Duodenal mucosa (tissue), 2 donors: ENCODE results near the gene EPB41L5.
"Not testable (repeated sequence)": the region's sequence is repeated elsewhere in the genome, so short reads cannot be mapped to it uniquely, and the experiment has no call there.

Source experiments
- H3K27ac ChIP-seq: one replicate; pipeline ENCODE4 v1.7.0; 2013; ENCODE audit warnings: low read depth, low read length
- H3K27me3 ChIP-seq, 2 donors: one replicate each; pipeline ENCODE4 v1.7.0; 2013; ENCODE audit warnings: low read length in 2 of 2, control low read depth in 1 of 2; ENCODE audit not compliant: insufficient read depth in 2 of 2, control insufficient read depth in 1 of 2
- H3K36me3 ChIP-seq, 2 donors: one replicate each; pipeline ENCODE4 v1.7.0; 2013; ENCODE audit warnings: low read length in 2 of 2, control low read depth in 1 of 2; ENCODE audit not compliant: insufficient read depth in 2 of 2, control insufficient read depth in 1 of 2
- H3K4me1 ChIP-seq, 2 donors: one replicate each; pipeline ENCODE4 v1.7.0; 2013; ENCODE audit warnings: low read length in 2 of 2, control low read depth in 1 of 2; ENCODE audit not compliant: insufficient read depth in 2 of 2, control insufficient read depth in 1 of 2
- H3K4me3 ChIP-seq, 2 donors: one replicate each; pipeline ENCODE4 v1.7.0; 2013; ENCODE audit warnings: low read length in 2 of 2, low read depth in 1 of 2
- H3K9ac ChIP-seq, 2 donors: one replicate each; pipeline ENCODE4 v1.7.0; 2013; ENCODE audit warnings: low read length in 2 of 2, low read depth in 1 of 2
- H3K9me3 ChIP-seq, 2 donors: one replicate each; pipeline ENCODE4 v1.7.0; 2013; ENCODE audit warnings: low read length in 2 of 2, control low read depth in 1 of 2; ENCODE audit not compliant: control insufficient read depth in 1 of 2

Gene EPB41L5

DNA sequence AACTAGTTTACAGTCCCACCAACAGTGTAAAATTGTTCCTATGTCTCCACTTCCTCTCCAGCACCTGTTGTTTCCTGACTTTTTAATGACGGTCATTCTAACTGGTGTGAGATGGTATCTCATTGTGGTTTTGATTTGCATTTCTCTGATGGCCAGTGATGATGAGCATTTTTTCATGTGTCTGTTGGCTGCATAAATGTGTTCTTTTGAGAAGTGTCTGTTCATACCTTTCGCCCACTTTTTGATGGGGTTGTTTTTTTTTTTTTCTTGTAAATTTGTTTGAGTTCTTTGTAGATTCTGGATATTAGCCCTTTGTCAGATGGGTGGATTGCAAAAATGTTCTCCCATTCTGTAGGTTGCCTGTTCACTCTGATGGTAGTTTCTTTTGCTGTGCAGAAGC is 33.4 kb downstream of the EPB41L5 start:
- H3K27ac ChIP-seq, H3K4me1 ChIP-seq, H3K4me3 ChIP-seq, H3K9ac ChIP-seq, H3K36me3 ChIP-seq, H3K27me3 ChIP-seq, H3K9me3 ChIP-seq: not testable (repeated sequence)

DNA sequence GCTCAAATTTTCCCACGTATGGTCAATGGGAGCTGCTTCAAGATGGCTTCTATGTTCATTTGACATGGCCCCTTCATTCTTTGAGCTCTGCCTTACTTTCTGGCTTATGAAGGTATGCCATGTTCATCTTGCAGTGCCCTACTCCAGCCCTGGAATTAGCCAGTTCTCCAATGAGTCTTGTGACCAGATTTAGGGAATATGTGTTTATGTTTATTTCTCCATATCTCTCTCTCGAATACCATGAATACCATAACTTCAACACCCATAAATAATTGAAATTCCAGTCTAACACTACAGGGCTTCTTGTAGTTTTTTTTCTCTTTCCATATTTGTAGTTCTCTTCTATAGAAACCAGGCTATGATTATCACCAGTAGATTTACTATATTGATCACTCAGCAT is 39.7 kb downstream of the EPB41L5 start:
- Histone ChIP-seq H3K9ac (no peak overlapping the region), H3K4me3 (no peak overlapping the region), H3K9me3 (no peaks in the 10 kb centered on the region), H3K27ac (no peak overlapping the region), H3K36me3 (peaks cover 0 to 11% of the 10 kb centered on the region in 2 donors), H3K4me1 (no peaks in the 10 kb centered on the region), H3K27me3 (no peaks in the 10 kb centered on the region)

DNA sequence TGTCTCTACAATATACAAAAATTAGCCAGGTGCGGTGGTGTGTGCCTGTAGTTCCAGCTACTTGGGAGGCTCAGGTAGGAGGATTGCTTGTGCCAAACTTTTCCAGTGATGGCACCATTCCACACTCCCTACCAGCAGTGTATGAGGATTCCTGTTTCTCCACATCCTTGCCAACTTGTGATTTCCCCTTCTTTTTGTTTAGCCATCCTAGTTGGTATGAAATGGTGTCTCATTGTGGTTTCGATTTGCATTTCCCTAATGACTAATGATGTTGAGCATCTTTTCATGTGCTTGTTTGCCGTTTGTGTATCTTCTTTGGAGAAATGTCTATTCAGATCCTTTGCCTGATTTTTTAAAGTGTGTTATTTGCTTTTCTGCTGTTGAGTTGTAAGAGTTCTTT is 41.0 kb downstream of the EPB41L5 start:
- Histone ChIP-seq H3K36me3 (peaks cover 0 to 11% of the 10 kb centered on the region in 2 donors), H3K27ac (no peak overlapping the region), H3K27me3 (no peaks in the 10 kb centered on the region), H3K4me1 (no peaks in the 10 kb centered on the region), H3K9ac (no peak overlapping the region), H3K4me3 (no peak overlapping the region), H3K9me3 (no peaks in the 10 kb centered on the region)

DNA sequence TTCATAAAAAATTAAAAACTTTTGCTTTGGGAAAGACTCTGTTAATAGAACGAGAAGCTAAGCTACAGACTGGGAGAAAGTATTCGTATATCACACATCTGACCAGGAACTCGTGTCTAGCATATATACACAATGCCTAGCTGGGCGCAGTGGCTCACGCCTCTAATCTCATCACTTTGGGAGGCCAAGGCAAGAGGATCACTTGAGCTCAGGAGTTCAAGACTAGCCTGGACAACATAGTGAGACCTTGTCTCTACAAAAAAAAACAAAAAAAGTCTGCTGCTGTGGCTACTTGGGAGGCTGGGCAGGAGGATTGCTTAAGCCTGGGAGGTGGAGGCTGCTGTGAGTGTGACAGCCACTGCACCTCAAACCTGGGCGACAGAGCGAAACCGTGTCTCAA is 46.6 kb downstream of the EPB41L5 start:
- peaks cover 0 to 5% of the 10 kb centered on the region in 2 donors for H3K36me3 ChIP-seq
- no peaks in the 10 kb centered on the region for H3K27me3 ChIP-seq
- H3K9me3 ChIP-seq, result no peaks in the 10 kb centered on the region
- H3K27ac ChIP-seq, result no peak overlapping the region
- no peak overlapping the region for H3K9ac ChIP-seq
- no peak overlapping the region for H3K4me3 ChIP-seq
- H3K4me1 ChIP-seq, result peaks cover 0 to 8% of the 10 kb centered on the region in 2 donors

DNA sequence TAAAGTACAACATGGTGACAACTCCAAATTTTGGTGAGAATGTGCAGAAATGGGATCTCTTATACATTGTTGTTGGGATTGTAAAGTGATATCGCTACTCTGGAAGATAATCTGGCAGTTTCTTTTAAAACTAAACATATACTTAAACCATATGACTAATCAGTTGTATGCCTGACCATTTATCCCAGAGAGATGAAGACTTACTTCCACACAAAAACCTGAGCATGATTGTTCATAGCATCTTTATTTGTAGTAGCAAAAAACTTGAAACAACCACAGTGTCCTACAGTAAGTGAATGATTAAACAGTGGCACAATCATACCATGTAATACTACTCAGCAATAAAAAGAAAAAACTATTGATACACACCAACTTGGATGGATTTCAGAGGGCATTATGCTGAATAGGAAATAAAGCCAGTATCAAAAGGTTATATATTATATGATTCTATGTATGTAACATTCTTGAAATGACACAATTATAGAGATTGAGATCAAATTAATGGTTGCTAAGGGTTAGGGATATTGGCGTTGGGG is 47.3 kb downstream of the EPB41L5 start:
- H3K27ac ChIP-seq, result no peak overlapping the region
- H3K36me3 ChIP-seq, result peaks cover 0 to 5% of the 10 kb centered on the region in 2 donors
- H3K27me3 ChIP-seq, result no peaks in the 10 kb centered on the region
- H3K9ac ChIP-seq, result no peak overlapping the region
- H3K4me3 ChIP-seq, result no peak overlapping the region
- H3K9me3 ChIP-seq, result no peaks in the 10 kb centered on the region
- H3K4me1 ChIP-seq, result peaks cover 0 to 8% of the 10 kb centered on the region in 2 donors

DNA sequence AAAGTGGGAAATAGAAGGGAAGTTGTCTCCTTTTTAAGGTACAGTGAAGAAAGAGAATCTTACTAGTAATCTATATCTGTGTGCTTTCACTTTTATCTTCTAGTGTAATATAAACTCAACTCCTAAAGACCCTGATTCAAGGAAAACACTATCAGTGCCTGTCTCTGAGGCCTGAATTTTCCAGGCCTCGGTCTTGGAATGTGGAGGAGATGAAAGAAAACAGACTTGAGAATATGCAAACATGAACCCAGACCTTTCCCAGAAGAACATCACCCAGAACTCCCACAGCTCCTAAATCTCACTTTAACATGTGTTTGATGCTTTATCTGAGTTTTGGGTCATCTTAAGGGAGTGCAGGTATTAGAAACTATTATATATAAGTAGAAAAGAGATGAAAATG is 51.8 kb downstream of the EPB41L5 start:
- Histone ChIP-seq H3K4me3 (no peak overlapping the region), H3K27ac (no peak overlapping the region)

DNA sequence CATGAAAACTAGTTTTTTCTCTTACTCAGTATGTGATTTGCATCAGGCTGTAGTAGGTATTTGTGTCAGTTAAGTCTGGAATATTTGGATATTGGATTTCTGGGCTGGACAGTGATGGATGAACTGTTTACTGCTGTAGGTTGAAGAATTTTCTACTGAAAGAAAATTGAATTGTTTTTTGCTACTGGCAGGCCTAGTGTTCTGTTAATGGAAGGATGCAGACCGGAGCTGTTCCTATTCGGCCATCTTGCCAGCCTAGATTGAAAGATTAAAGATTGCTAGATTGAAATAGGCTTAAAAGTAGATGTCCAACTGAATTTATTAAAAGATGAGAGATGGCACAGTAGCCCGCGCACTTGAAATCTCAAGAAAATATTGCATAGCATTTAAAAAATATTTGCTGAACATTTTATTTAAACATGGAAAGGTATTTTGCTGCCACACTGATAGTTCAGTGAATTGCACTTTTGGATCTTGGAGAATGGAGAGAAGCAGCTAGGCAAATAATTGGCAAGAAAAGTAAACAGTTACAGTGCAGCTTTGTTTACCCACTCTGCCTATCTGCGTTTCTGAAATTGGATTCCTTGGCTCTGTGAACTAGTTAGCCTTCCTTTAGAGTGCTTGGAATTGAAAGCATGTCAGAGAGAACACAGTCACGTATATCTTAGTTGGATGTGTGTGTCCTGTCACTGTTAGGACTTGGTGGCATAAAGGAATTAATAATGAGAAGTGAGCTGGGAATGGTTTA is 54.1 kb downstream of the EPB41L5 start:
- Histone ChIP-seq H3K9ac (no peak overlapping the region), H3K27ac (no peak overlapping the region), H3K36me3 (no peaks in the 10 kb centered on the region), H3K4me3 (no peak overlapping the region), H3K4me1 (peaks cover 4 to 5% of the 10 kb centered on the region in 2 donors), H3K9me3 (no peaks in the 10 kb centered on the region), H3K27me3 (no peaks in the 10 kb centered on the region)

More for the DNA sequence above, 51.8 kb downstream of the EPB41L5 start:
- Histone ChIP-seq H3K27me3 (no peaks in the 10 kb centered on the region), H3K9ac (no peak overlapping the region), H3K4me1 (peaks cover 4 to 13% of the 10 kb centered on the region in 2 donors), H3K36me3 (no peaks in the 10 kb centered on the region), H3K9me3 (no peaks in the 10 kb centered on the region)

DNA sequence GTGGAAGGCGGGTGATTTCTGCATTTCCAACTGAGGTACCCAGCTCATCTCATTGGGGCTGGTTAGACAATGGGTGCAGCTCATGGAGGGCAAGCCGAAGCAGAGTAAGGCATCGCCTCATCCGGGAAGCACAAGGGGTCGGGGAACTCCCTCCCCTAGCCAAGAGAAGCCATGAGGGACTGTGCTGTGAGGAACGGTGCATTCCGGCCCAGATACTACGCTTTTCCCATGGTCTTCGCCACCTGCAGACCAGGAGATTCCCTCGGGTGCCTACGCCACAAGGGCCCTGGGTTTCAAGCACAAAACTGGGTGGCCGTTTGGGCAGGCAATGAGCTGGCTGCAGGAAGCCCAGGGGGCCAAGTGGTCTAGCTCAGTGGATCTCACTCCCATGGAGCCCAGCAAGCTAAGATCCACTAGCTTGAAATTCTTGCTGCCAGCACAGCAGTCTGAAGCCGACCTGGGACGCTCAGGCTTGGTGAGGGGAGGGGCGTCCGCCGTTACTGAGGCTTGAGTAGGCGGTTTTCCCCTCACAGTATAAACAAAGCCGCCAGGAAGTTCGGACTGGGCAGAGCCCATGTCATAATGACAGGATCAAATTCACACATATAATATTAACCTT is 55.3 kb downstream of the EPB41L5 start:
- H3K4me3 ChIP-seq, H3K27me3 ChIP-seq, H3K9me3 ChIP-seq, H3K27ac ChIP-seq, H3K9ac ChIP-seq, H3K4me1 ChIP-seq, H3K36me3 ChIP-seq: not testable (repeated sequence)

DNA sequence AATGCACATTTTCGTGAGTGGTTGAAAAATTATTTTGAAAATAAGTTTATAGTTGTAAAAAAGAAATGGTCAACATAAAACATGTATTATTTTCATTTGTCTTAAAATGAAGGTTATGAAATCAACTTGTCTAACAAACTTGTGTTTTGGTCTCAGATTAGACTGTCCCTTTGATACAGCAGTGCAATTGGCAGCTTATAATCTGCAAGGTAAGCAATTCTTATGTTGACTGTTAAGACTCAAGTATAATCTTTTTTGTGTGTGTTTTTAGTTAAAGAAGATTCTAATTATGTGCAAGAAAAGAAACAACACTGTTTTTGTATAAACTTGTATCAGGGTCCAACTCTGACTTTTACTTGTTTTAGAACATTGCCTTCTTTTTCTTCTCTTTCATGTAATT is 62.7 kb downstream of the EPB41L5 start:
- Histone ChIP-seq H3K27ac (no peak overlapping the region), H3K4me1 (no peaks in the 10 kb centered on the region), H3K36me3 (peaks cover 10 to 11% of the 10 kb centered on the region in 2 donors), H3K4me3 (no peak overlapping the region), H3K9me3 (no peaks in the 10 kb centered on the region), H3K27me3 (no peaks in the 10 kb centered on the region), H3K9ac (no peak overlapping the region)

DNA sequence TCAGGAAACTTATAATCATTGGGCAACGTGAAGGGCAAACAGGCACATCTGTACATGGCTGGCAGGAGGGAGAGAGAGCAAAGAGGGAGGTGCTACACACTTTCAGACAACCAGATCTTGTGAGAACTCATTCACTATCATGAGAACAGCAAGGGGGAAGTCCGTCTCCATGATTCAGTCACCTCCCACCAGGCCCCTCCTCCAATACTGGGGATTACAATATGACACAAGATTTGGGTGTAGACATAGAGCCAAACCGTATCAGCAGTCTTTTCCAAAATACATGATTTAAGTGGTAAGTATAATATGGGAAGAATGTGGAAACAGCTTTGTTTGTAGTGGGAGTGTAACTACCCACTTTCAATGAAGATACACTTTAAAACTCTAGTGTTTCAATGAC is 65.0 kb downstream of the EPB41L5 start:
- peaks cover 10 to 11% of the 10 kb centered on the region in 2 donors for H3K36me3 ChIP-seq
- H3K4me1 ChIP-seq, result no peaks in the 10 kb centered on the region
- no peak overlapping the region for H3K27ac ChIP-seq
- no peaks in the 10 kb centered on the region for H3K27me3 ChIP-seq
- H3K9me3 ChIP-seq, result no peaks in the 10 kb centered on the region
- H3K9ac ChIP-seq, result no peak overlapping the region
- H3K4me3 ChIP-seq, result no peak overlapping the region
